K562 (cell line): ENCODE results near the gene ZBTB46. TPM values are rescaled to one million over a fixed set of nuclear protein-coding genes. Genes with fewer than 3 reads are reported as not detected.

Source experiments
- CHD4 ChIP-seq: fragments of 200-600 bp; sonication (generic); IDR thresholded peaks from 3 replicates; pipeline ENCODE4 v1.6.1; 2012; ENCODE audit warnings: low read depth, mild to moderate bottlenecking, mixed read lengths, low read length, inconsistent platforms; ENCODE audit not compliant: insufficient read depth, insufficient replicate concordance, poor library complexity, severe bottlenecking
- CXXC5 ChIP-seq: fragments of 250-450 bp; sonication (Bioruptor Pico); IDR thresholded peaks from 2 replicates; pipeline ENCODE4 v1.8.0; 2022; ENCODE audit warnings: inconsistent platforms, mild to moderate bottlenecking, moderate library complexity
- DLX4 ChIP-seq: fragments of 250-450 bp; sonication (Bioruptor Pico); IDR thresholded peaks from 2 replicates; pipeline ENCODE4 v1.6.1; 2021; ENCODE audit warnings: mild to moderate bottlenecking
- GATAD2A ChIP-seq: fragments of 450-650 bp; IDR thresholded peaks from 2 replicates; pipeline ENCODE4 v1.6.1; 2017
- HINFP ChIP-seq: fragments of 450-650 bp; conservative IDR thresholded peaks from 2 replicates; pipeline ENCODE4 v1.6.1; 2016; ENCODE audit warnings: missing genetic modification characterization, low read depth, mild to moderate bottlenecking, control low read depth, missing compliant biosample characterization
- HNRNPL ChIP-seq: fragments of 200-400 bp; formaldehyde crosslinking; IDR thresholded peaks from 2 replicates; pipeline ENCODE4 v1.6.1; 2017; ENCODE audit warnings: low read depth, mild to moderate bottlenecking, low read length
- IRF1 ChIP-seq: sonication (generic); formaldehyde crosslinking; IDR thresholded peaks from 2 replicates; pipeline ENCODE4 v1.8.0; 2022; ENCODE audit warnings: missing genetic modification reagents, mild to moderate bottlenecking, borderline replicate concordance
- JUND ChIP-seq, 2 experiments: IDR thresholded peaks; 2 replicates in 1 of 2; 3 replicates in 1 of 2; pipeline ENCODE4 v1.6.1; 2011; ENCODE audit warnings: borderline replicate concordance in 2 of 2, low read depth in 2 of 2, low read length in 2 of 2, improper control_type of control experiment in 1 of 2, missing biosample characterization in 1 of 2, missing genetic modification characterization in 1 of 2, missing genetic modification reagents in 1 of 2
- KLF16 ChIP-seq: IDR thresholded peaks from 2 replicates; pipeline ENCODE4 v1.6.1; 2016; ENCODE audit warnings: antibody characterized with exemption
- MECOM ChIP-seq: fragments of 250-450 bp; sonication (Bioruptor Pico); IDR thresholded peaks from 2 replicates; pipeline ENCODE4 v1.8.0; 2022; ENCODE audit warnings: inconsistent platforms
- NCOA1 ChIP-seq: fragments of 450-650 bp; IDR thresholded peaks from 2 replicates; pipeline ENCODE4 v1.6.1; 2016; ENCODE audit warnings: low read depth
- PHF20 ChIP-seq: fragments of 450-650 bp; IDR thresholded peaks from 2 replicates; pipeline ENCODE4 v1.6.1; 2018; ENCODE audit not compliant: partially characterized antibody
- RBM39 ChIP-seq: fragments of 200-400 bp; formaldehyde crosslinking; optimal IDR thresholded peaks from 2 replicates; pipeline ENCODE3; 2018; ENCODE audit warnings: low read depth, low read length
- RFX1 ChIP-seq: fragments of 450-650 bp; IDR thresholded peaks from 2 replicates; pipeline ENCODE4 v1.6.1; 2016; ENCODE audit warnings: mild to moderate bottlenecking, moderate library complexity
- SPI1 ChIP-seq: IDR thresholded peaks from 2 replicates; pipeline ENCODE4 v1.6.1; 2011; ENCODE audit warnings: low read depth, low read length, control low read depth, borderline replicate concordance
- SRSF3 ChIP-seq: fragments of 200-400 bp; formaldehyde crosslinking; IDR thresholded peaks from 2 replicates; pipeline ENCODE4 v1.6.1; 2016; ENCODE audit warnings: mild to moderate bottlenecking, low read length, moderate library complexity; ENCODE audit not compliant: insufficient read depth
- TAF15 ChIP-seq: fragments of 200-400 bp; formaldehyde crosslinking; IDR thresholded peaks from 2 replicates; pipeline ENCODE4 v1.6.1; 2017; ENCODE audit warnings: mild to moderate bottlenecking, low read depth, low read length, moderate library complexity
- ZBTB2 ChIP-seq: fragments of 450-650 bp; IDR thresholded peaks from 2 replicates; pipeline ENCODE4 v1.6.1; 2016; ENCODE audit warnings: antibody characterized with exemption
- ZFX ChIP-seq: sonication (generic); formaldehyde crosslinking; IDR thresholded peaks from 2 replicates; pipeline ENCODE4 v1.8.0; 2022; ENCODE audit warnings: mild to moderate bottlenecking, missing genetic modification reagents, moderate library complexity
- ZHX1 ChIP-seq: fragments of 150-350 bp; conservative IDR thresholded peaks from 2 replicates; pipeline ENCODE4 v1.6.1; 2014; ENCODE audit warnings: low read length
- ZNF586 ChIP-seq: fragments of 450-650 bp; formaldehyde crosslinking; conservative IDR thresholded peaks from 2 replicates; pipeline ENCODE4 v1.4.0; 2020; ENCODE audit warnings: mild to moderate bottlenecking, moderate library complexity
- ZNF764 ChIP-seq: fragments of 250-450 bp; sonication (Bioruptor Pico); IDR thresholded peaks from 2 replicates; pipeline ENCODE4 v1.4.0; 2020; ENCODE audit warnings: low read depth, mild to moderate bottlenecking, moderate library complexity
- polyA plus RNA-seq, 8 experiments: library from polyadenylated mRNA; depleted of rRNA in 4 of 8; stranded (reverse) in 5 of 8; unstranded in 3 of 8; fragments of >200 nt; fragmentation: Nextera tagmentation in 2 of 8; fragmentation: Illumina TruSeq in 1 of 8; extraction: Ambion mirVana in 2 of 8; extraction: Trizol in 1 of 8; gene quantifications; 2 replicates each; pipeline versions ENCODE4 v1.2.1 to v1.2.3, GENCODE V29; 2011 to 2014; ENCODE audit warnings: inconsistent platforms in 1 of 8, missing spikeins in 1 of 8
- total RNA-seq, 7 experiments: library from RNA; depleted of rRNA in 6 of 7; stranded (reverse); fragments of >200 nt in 6 of 7; fragmentation: Illumina TruSeq in 2 of 7; extraction: Trizol in 2 of 7; gene quantifications; 2 replicates each; pipeline versions ENCODE4 v1.2.1 to v1.2.3, GENCODE V29; 2011 to 2021; ENCODE audit warnings: low replicate concordance in 1 of 7

The ZBTB46 gene
- total and polyA plus RNA-seq, 9 of the 15 experiments (the other 6 are each of a cell fraction or from before 2014, with no cell fraction given), result 0.29 to 4.1 (median 1.1) TPM

- TF ChIP-seq MECOM (CRISPR knock-in tag), result no peak
- no peak for TF ChIP-seq TAF15
- TF ChIP-seq CHD4, result no peak
- TF ChIP-seq SPI1, result no peak
- TF ChIP-seq ZFX (CRISPR knock-in tag), result no peak
- TF ChIP-seq GATAD2A, result 0 out of 2 replicates have a peak, but pooled peaks have one; percentile 8
- TF ChIP-seq ZNF764 (CRISPR knock-in tag), result no peak
- no peak for TF ChIP-seq PHF20
- TF ChIP-seq RFX1, result no peak
- no peak for TF ChIP-seq DLX4 (CRISPR knock-in tag)
- TF ChIP-seq SRSF3, result no peak
- no peak for TF ChIP-seq HINFP
- no peak for TF ChIP-seq RBM39
- no peak for TF ChIP-seq NCOA1
- peak; percentile 45; the same call in 1 of the 2 replicates for TF ChIP-seq CXXC5
- no peak for TF ChIP-seq ZNF586
- TF ChIP-seq IRF1, result no peak
- no peak for TF ChIP-seq ZBTB2
- no peak for TF ChIP-seq KLF16
- no peak for TF ChIP-seq JUND (IDR thresholded peaks at IDR 0.05; ENCODE audit: borderline replicate concordance, low read depth, low read length)
- no peak for TF ChIP-seq JUND (tag; IDR thresholded peaks at IDR 0.05; ENCODE audit: borderline replicate concordance, low read depth, low read length)
- 0 out of 2 replicates have a peak, but pooled peaks have one; percentile 2 for TF ChIP-seq HNRNPL
- no peak for TF ChIP-seq ZHX1
These were observed 90.9 kb downstream of the ZBTB46 start (continued) for GRCh38 chr20:63740070-63740626.
